HepG2 (cell line): ENCODE results near the gene AUTS2. TPM values are rescaled to one million over a fixed set of nuclear protein-coding genes. Genes with fewer than 3 reads are reported as not detected.

ENCODE experiments used
- ATAC-seq: fragments of 200-7000 bp; cut with Tn5 transposase; 3 replicates; pipeline ENCODE4 v1.9.1; 2020; ENCODE audit warnings: mild to moderate bottlenecking, moderate library complexity
- BruUV-seq: library from RNA; stranded (reverse); fragments of 400-500 nt; replicated peaks from 2 replicates; lab custom pipeline; 2021; lab: Mats Ljungman, UMichigan
- CTCF ChIA-PET: fragments of 300-600 bp; formaldehyde crosslinking; extraction: SDS; loops from one replicate; lab custom pipeline; 2021; ENCODE audit warnings: low total read pairs, inconsistent platforms, low intra/inter-chr PET ratio; lab: Yijun Ruan, JAX
- POLR2A ChIA-PET: fragments of 350-600 bp; sonication (Branson Sonifier 250); formaldehyde crosslinking; loops from one replicate; lab custom pipeline; 2020; ENCODE audit warnings: antibody characterized with exemption, inconsistent platforms; lab: Yijun Ruan, JAX
- DNase-seq: peaks from one replicate; pipeline ENCODE4 v3.0.0-alpha.2; 2015; ENCODE audit warnings: low spot score
- FAIRE-seq: peaks from 3 replicates; lab custom pipeline; 2011; peaks lifted over from hg19 to GRCh38; lab: Jason Lieb, UNC
- H2AFZ ChIP-seq: one replicate; pipeline ENCODE4 v1.6.1; 2011; ENCODE audit warnings: low read length, inconsistent platforms
- H3K27ac ChIP-seq: fragments of 300-600 bp; 3 replicates; pipeline ENCODE4 v1.8.0; 2011; ENCODE audit warnings: mixed run types, mild to moderate bottlenecking, mixed read lengths, low read length, inconsistent platforms; ENCODE audit not compliant: insufficient read depth; ENCODE audit errors: extremely low read length
- H3K27me3 ChIP-seq, 2 experiments: fragments of 200-600 bp in 1 of 2; 2 replicates in 1 of 2; 3 replicates in 1 of 2; pipeline versions ENCODE4 v1.6.0 to v1.8.0; 2011; ENCODE audit warnings: low read length in 2 of 2, mild to moderate bottlenecking in 2 of 2, moderate library complexity in 2 of 2, inconsistent platforms in 1 of 2; ENCODE audit not compliant: insufficient read depth in 2 of 2, control insufficient read depth in 1 of 2
- H3K36me3 ChIP-seq, 2 experiments: fragments of 200-600 bp in 1 of 2; replicated peaks in 1 of 2; 2 replicates in 1 of 2; 3 replicates in 1 of 2; pipeline versions ENCODE4 v1.5.1 to v1.8.0; 2011; ENCODE audit warnings: low read length in 2 of 2, inconsistent platforms in 1 of 2; ENCODE audit not compliant: insufficient read depth in 2 of 2, control insufficient read depth in 1 of 2
- H3K4me1 ChIP-seq: 2 replicates; pipeline ENCODE4 v1.5.1; 2012; ENCODE audit warnings: low read length, inconsistent platforms; ENCODE audit not compliant: insufficient read depth
- H3K4me2 ChIP-seq: 2 replicates; pipeline ENCODE4 v1.6.0; 2011; ENCODE audit warnings: low read depth, low read length, inconsistent platforms
- H3K4me3 ChIP-seq, 3 experiments: fragments of 200-600 bp in 1 of 3; sonication (generic), shearing (Covaris generic) in 1 of 3; replicated peaks in 1 of 3; 2 replicates each; pipeline ENCODE4 v1.5.1; 2011 to 2016; ENCODE audit warnings: low read length in 3 of 3, inconsistent platforms in 2 of 3, low read depth in 2 of 3, mild to moderate bottlenecking in 2 of 3, control low read depth in 1 of 3, mixed read lengths in 1 of 3; ENCODE audit not compliant: insufficient read depth in 1 of 3
- H3K79me2 ChIP-seq: one replicate; pipeline ENCODE4 v1.6.1; 2011; ENCODE audit warnings: low read length, inconsistent platforms; ENCODE audit not compliant: insufficient read depth
- H3K9ac ChIP-seq: 2 replicates; pipeline ENCODE4 v1.6.0; 2011; ENCODE audit warnings: mild to moderate bottlenecking, low read depth, low read length, inconsistent platforms; ENCODE audit not compliant: insufficient read depth
- H3K9me3 ChIP-seq: 2 replicates; pipeline ENCODE4 v1.5.1; 2012; ENCODE audit warnings: mild to moderate bottlenecking, low read length
- H4K20me1 ChIP-seq: 2 replicates; pipeline ENCODE4 v1.6.0; 2011; ENCODE audit warnings: inconsistent platforms, mild to moderate bottlenecking, low read length, moderate library complexity; ENCODE audit not compliant: insufficient read depth
- BORCS8-MEF2B ChIP-seq: sonication (generic); formaldehyde crosslinking; IDR thresholded peaks from 2 replicates; pipeline ENCODE4 v1.8.0; 2022; ENCODE audit warnings: mild to moderate bottlenecking, missing genetic modification reagents
- CEBPG ChIP-seq: IDR thresholded peaks from 2 replicates; pipeline ENCODE4 v1.6.1; 2016
- DPF2 ChIP-seq: sonication (generic); formaldehyde crosslinking; IDR thresholded peaks from 2 replicates; pipeline ENCODE4 v1.4.0; 2020; ENCODE audit warnings: mild to moderate bottlenecking, low read depth, missing genetic modification reagents, borderline replicate concordance
- FOXA3 ChIP-seq: IDR thresholded peaks from 2 replicates; pipeline ENCODE4 v1.6.1; 2016; ENCODE audit warnings: missing genetic modification reagents, missing compliant biosample characterization
- GABPB1 ChIP-seq: IDR thresholded peaks from 2 replicates; pipeline ENCODE4 v1.6.1; 2016; ENCODE audit warnings: mild to moderate bottlenecking, missing genetic modification reagents, moderate library complexity, missing compliant biosample characterization
- KDM2A ChIP-seq: sonication (generic); formaldehyde crosslinking; IDR thresholded peaks from 2 replicates; pipeline ENCODE4 v1.4.0; 2020; ENCODE audit warnings: low read depth, missing genetic modification reagents, borderline replicate concordance
- NFYC ChIP-seq: IDR thresholded peaks from 2 replicates; pipeline ENCODE4 v1.6.1; 2016; ENCODE audit warnings: missing genetic modification reagents, missing compliant biosample characterization
- RAD51 ChIP-seq: fragments of 450-650 bp; IDR thresholded peaks from 2 replicates; pipeline ENCODE4 v1.6.1; 2016; ENCODE audit warnings: borderline replicate concordance
- SIN3A ChIP-seq: IDR thresholded peaks from 2 replicates; pipeline ENCODE4 v1.6.1; 2011; ENCODE audit warnings: low read depth, mild to moderate bottlenecking, control low read depth, low read length, borderline replicate concordance
- SRSF4 ChIP-seq: fragments of 200-400 bp; formaldehyde crosslinking; IDR thresholded peaks from one replicate; pipeline ENCODE4 v1.6.1; 2018; ENCODE audit warnings: mild to moderate bottlenecking, low read depth, low read length, moderate library complexity; ENCODE audit not compliant: poor library complexity, severe bottlenecking
- YEATS2 ChIP-seq: sonication (generic); formaldehyde crosslinking; IDR thresholded peaks from 2 replicates; pipeline ENCODE4 v1.4.0; 2020; ENCODE audit warnings: missing genetic modification reagents, borderline replicate concordance
- ZFP37 ChIP-seq: sonication (generic); formaldehyde crosslinking; IDR thresholded peaks from 2 replicates; pipeline ENCODE4 v1.4.0; 2020; ENCODE audit warnings: missing genetic modification reagents, borderline replicate concordance
- ZNF644 ChIP-seq: IDR thresholded peaks from 2 replicates; pipeline ENCODE4 v1.6.1; 2016; ENCODE audit warnings: low read depth
- ZSCAN20 ChIP-seq: sonication (generic); formaldehyde crosslinking; IDR thresholded peaks from 2 replicates; pipeline ENCODE4 v1.4.0; 2020; ENCODE audit warnings: missing genetic modification reagents, mild to moderate bottlenecking, borderline replicate concordance
- WGBS: methylation state at CpG from one replicate; pipeline ENCODE4 v1.1.6; 2017; ENCODE audit warnings: low lambda C conversion rate; 5-methylcytosine and 5-hydroxymethylcytosine counted together
- in situ Hi-C: cut with HindIII; loops from 2 replicates; pipeline ENCODE4 v1.10.0; 2017; ENCODE audit warnings: low pct_unique_long_range_greater_than_20kb; ENCODE audit not compliant: extremely low pct_ligation_motif_present
- intact Hi-C: fragments of 100-400 bp; cut with micrococcal nuclease; formaldehyde crosslinking; loops from one replicate; pipeline ENCODE4 v1.10.0; 2022; ENCODE audit not compliant: unreplicated experiment
- polyA plus RNA-seq, 8 experiments: library from polyadenylated mRNA; depleted of rRNA in 3 of 8; stranded (reverse) in 7 of 8; unstranded in 1 of 8; fragments of >200 nt; fragmentation: Illumina TruSeq in 4 of 8; extraction: Trizol in 4 of 8; gene quantifications; 2 replicates each; pipeline versions ENCODE4 v1.2.1 to v1.2.3, GENCODE V29; 2011 to 2016; ENCODE audit warnings: low read depth in 4 of 8, missing spikeins in 1 of 8, mixed read lengths in 1 of 8; ENCODE audit not compliant: insufficient read depth in 1 of 8
- total RNA-seq, 5 experiments: library from RNA; depleted of rRNA; stranded (reverse); fragments of >200 nt; fragmentation: Illumina TruSeq; extraction: Trizol; gene quantifications; 2 replicates each; pipeline ENCODE4 v1.2.3, GENCODE V29; 2016; ENCODE audit warnings: low read depth in 1 of 5
- TF ChIP-seq, protein P1 (sequence below): sonication (generic); formaldehyde crosslinking; IDR thresholded peaks from 2 replicates; pipeline ENCODE4 v1.5.0; 2020; ENCODE audit warnings: mild to moderate bottlenecking, low read depth, missing genetic modification reagents, borderline replicate concordance
- TF ChIP-seq, protein P2 (sequence below): sonication (generic); formaldehyde crosslinking; IDR thresholded peaks from 2 replicates; pipeline ENCODE4 v1.4.0; 2020; ENCODE audit warnings: missing genetic modification reagents
- TF ChIP-seq, protein P3 (sequence below): sonication (generic); formaldehyde crosslinking; IDR thresholded peaks from 2 replicates; pipeline ENCODE4 v1.9.0; 2021; ENCODE audit warnings: missing genetic modification reagents, borderline replicate concordance

Gene AUTS2
- total and polyA plus RNA-seq, 2 of the 13 experiments (the other 11 are each of a cell fraction or from before 2014, with no cell fraction given) = 0.38 TPM; not detected in 1

DNA sequence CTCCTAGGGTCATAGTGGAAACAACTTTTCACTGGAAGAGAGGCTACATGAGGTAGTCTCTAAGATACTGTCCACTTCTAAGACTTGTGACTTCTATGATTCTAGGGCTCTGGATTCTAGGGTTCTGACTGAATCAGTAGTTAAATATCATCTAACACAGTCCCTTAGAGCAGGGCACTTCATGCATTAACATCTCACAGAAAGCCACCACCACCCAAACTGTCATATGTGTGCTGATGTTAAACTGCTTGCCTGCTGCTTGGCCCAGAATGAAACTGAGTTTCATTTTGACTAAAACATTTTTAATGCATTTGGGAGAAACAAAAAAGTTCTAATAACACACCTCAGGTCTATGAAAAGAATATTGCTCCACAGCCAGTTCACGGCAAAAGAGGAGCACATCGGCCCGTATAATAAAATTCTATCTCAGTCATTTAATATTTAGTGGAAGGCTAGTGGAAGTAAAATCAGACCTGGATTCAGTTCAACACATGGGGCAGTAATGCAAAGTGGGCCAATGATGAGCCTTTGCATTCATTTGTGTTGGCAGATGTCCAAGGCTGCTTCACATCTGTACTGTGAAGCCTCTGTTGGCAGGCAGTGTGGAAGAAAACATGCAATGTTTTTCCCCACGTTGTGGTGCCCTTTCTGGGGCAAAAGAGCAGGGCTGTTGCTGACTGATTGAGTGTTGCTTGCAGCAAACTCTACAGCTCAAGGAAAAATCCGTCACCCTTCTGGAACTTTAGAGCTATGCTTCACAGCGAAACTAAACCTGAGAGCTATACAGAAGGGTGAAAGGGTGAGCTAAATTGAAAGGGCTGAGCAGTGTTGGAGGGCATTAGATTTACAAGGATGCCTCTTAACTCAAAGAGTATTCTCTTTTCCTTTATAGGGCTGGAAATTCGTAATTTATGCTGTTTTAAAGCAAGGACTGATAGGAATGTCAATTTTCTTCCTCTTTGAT, 33.5 kb upstream of the AUTS2 start:
- DNase-seq (peak; percentile 2), FAIRE-seq (no peak), ATAC-seq (no peak; the same call in 2 of the 3 replicates)
- Histone ChIP-seq H3K79me2 (no peaks in the 10 kb centered on the region), H4K20me1 (no peaks in the 10 kb centered on the region), H3K9ac (no peak overlapping the region), H3K27ac (no peak overlapping the region), H3K36me3 (no peaks in the 10 kb centered on the region), H3K4me3 (no peak overlapping the region), H3K4me1 (no peaks in the 10 kb centered on the region), H3K27me3 (no peaks in the 10 kb centered on the region), H3K9me3 (no peaks in the 10 kb centered on the region), H2AFZ (no peak overlapping the region), H3K4me2 (no peak overlapping the region)
- CTCF ChIA-PET = no interaction called here
- TF ChIP-seq CEBPG (CRISPR knock-in tag) (no peak), GABPB1 (no peak), KDM2A (CRISPR knock-in tag) (no peak), ZFP37 (no peak), ZNF644 (no peak), ZSCAN20 (CRISPR knock-in tag) (no peak), NFYC (CRISPR knock-in tag) (no peak), DPF2 (no peak), RAD51 (no peak), SRSF4 (no peak), FOXA3 (CRISPR knock-in tag) (no peak), SIN3A (no peak), BORCS8-MEF2B (CRISPR knock-in tag) (no peak), YEATS2 (CRISPR knock-in tag) (no peak)
- TF ChIP-seq, protein P1, sequence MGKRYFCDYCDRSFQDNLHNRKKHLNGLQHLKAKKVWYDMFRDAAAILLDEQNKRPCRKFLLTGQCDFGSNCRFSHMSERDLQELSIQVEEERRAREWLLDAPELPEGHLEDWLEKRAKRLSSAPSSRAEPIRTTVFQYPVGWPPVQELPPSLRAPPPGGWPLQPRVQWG (CRISPR knock-in tag) = no peak
- TF ChIP-seq, protein P2, sequence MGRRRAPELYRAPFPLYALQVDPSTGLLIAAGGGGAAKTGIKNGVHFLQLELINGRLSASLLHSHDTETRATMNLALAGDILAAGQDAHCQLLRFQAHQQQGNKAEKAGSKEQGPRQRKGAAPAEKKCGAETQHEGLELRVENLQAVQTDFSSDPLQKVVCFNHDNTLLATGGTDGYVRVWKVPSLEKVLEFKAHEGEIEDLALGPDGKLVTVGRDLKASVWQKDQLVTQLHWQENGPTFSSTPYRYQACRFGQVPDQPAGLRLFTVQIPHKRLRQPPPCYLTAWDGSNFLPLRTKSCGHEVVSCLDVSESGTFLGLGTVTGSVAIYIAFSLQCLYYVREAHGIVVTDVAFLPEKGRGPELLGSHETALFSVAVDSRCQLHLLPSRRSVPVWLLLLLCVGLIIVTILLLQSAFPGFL (CRISPR knock-in tag) = no peak
- TF ChIP-seq, protein P3, sequence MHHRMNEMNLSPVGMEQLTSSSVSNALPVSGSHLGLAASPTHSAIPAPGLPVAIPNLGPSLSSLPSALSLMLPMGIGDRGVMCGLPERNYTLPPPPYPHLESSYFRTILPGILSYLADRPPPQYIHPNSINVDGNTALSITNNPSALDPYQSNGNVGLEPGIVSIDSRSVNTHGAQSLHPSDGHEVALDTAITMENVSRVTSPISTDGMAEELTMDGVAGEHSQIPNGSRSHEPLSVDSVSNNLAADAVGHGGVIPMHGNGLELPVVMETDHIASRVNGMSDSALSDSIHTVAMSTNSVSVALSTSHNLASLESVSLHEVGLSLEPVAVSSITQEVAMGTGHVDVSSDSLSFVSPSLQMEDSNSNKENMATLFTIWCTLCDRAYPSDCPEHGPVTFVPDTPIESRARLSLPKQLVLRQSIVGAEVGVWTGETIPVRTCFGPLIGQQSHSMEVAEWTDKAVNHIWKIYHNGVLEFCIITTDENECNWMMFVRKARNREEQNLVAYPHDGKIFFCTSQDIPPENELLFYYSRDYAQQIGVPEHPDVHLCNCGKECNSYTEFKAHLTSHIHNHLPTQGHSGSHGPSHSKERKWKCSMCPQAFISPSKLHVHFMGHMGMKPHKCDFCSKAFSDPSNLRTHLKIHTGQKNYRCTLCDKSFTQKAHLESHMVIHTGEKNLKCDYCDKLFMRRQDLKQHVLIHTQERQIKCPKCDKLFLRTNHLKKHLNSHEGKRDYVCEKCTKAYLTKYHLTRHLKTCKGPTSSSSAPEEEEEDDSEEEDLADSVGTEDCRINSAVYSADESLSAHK (CRISPR knock-in tag) = no peak
- no TSS peak for BruUV-seq
- WGBS = 19% methylated on average over 7 of the region's 7 CpGs
- intact Hi-C loops = no loop called here
- in situ Hi-C loops = no loop called here
- POLR2A ChIA-PET = no interaction called here
